Anterior cingulate cortex (tissue), 58 donors: ENCODE results near the gene PHRF1.
"Not testable (repeated sequence)": the region's sequence is repeated elsewhere in the genome, so short reads cannot be mapped to it uniquely, and the experiment has no call there.

ENCODE experiments used
- DNase-seq, 58 donors: peaks; one replicate each; lab custom pipeline; 2025; lab: John Stamatoyannopoulos, UW

Gene PHRF1

GRCh38 chr11:640021-640706, 63.9 kb downstream of the PHRF1 start:
- no peak for DNase-seq

- DNase-seq: no peak
Measured at GRCh38 chr11:641806-642370, 65.6 kb downstream of the PHRF1 start.

DNA sequence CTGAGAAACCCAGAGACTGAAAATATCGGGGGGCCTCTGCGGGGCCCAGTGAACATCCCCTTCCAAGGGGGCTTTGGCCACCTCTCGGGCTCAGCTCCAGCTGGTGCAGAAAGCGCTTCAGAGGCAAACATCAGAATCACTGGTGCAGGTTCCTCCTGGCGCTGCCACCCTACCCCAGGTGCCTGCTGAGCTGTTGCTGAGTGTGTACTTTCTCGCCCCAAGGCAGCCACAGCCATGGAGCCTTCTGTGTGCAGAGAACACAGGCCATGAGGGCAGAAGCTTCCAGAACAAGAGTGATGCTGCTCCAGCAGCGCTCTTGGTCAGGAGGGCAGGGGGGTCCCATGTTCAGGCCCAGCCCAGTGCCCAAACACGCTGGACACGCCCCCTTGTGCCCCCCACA, 67.1 kb downstream of the PHRF1 start:
- no peak for DNase-seq

GRCh38 chr11:643849-644738, 67.8 kb downstream of the PHRF1 start:
- no peak for DNase-seq

DNA sequence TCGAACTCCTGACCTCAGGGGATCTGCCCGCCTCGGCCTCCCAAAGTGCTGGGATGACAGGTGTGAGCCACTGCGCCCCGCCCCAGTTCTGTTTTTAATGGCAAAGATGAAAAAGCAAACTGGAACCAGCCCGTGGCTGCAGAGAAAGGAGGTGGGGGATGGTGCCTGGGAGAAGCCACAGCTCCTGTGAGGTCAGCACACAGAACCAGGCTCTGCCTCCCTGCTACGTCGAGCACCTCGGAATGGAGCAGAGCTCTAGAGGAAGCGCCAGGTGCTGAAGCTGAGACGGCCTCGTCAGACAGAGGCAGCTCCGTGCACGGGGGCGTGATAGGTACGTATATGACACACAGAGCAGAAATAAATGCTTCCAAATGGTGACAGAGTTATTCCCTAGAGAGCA, 69.3 kb downstream of the PHRF1 start:
- DNase-seq: peak in 1 of 58 donors; percentile 49

DNA sequence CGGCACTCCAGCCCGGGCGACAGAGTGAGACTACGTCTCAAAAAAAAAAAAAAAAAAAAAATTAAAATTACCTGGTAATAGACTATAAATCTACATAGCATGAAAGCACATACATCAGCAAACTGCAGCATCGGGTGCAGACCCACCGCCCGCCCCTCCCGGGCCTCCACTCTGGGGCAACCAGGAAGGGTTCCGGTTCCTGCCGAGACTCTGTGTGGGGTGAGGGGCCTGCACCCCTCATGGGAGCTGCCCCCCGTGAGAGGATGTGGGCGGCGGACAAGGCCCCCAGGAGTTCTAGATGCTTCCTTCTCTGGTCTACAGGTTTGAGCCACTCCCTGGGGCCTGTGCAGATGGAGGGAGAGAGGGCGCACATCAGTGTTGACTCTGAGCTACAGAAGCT, 69.9 kb downstream of the PHRF1 start:
- DNase-seq: no peak

GRCh38 chr11:647672-648158, 71.4 kb downstream of the PHRF1 start:
- not testable (repeated sequence) for DNase-seq

DNA sequence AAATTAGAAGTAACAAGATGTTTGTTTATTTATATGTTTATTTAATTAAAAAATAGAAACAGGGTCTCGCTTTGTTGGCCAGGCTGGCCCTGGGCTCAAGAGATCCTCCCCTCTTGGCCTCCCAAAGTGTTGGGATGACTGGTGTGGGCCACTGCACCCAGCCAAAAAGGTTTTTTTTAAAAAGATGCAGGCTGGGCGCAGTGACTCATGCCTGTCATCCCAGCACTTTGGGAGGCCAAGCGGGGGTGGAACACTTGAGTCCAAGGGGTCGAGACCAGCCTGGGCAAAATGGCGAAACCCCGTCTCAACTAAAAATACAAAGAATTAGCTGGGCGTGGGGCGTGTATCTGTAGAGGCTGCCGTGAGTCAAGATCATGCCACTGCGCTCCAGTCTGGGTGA, 74.2 kb downstream of the PHRF1 start:
- DNase-seq: no peak

DNA sequence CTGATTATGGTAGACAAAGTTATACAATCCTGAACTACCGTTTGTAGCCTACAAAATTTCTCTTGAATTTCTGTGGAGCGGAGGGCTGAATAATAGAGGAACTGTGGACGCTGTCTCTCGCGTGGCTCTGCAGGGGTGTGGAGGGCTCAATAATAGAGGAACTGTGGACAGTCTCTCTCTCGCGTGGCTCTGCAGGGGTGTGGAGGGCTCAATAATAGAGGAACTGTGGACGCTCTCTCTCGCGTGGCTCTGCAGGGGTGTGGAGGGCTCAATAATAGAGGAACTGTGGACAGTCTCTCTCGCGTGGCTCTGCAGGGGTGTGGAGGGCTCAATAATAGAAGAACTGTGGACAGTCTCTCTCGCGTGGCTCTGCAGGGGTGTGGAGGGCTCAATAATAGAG, 76.9 kb downstream of the PHRF1 start:
- DNase-seq: not testable (repeated sequence)

DNA sequence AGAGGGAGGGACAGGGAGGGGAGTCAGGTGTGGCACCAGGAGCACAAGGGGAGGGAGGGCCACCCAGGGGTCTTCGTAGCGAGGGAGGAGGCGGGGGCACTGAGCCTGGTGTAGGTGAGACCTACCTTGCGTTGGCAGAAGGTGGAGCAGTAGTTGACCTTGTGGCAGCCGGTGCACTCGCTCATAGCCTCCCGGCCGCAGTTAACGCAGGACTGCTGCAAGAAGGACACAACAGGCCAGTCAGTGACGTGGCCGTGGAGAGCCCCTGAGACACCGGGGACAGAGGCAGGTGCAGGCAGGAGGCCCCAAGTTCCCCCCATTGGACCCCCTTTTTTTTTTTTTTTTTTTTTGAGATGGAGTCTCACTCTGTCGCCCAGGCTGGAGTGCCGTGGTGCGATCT, 77.6 kb downstream of the PHRF1 start:
- DNase-seq: no peak

DNA sequence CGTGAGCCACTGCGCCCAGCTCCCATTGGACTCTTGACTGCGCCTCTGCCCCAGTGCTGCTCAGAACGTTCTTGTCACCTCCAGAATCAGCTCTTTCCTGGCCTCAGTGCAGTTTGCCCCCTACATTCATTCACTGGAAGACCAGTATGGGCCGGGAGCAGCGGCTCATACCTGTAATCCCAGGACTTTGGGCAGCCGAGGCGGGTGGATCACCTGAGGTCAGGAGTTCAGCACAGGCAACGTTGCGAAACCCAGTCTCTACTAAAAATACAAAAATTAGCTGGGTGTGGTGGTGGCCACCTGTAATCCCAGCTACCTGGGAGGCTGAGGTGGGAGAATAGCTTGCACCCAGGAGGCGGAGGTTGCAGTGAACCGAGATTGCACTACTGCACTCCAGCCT, 78.2 kb downstream of the PHRF1 start:
- not testable (repeated sequence) for DNase-seq

GRCh38 chr11:655036-655726, 78.9 kb downstream of the PHRF1 start:
- no peak for DNase-seq

DNA sequence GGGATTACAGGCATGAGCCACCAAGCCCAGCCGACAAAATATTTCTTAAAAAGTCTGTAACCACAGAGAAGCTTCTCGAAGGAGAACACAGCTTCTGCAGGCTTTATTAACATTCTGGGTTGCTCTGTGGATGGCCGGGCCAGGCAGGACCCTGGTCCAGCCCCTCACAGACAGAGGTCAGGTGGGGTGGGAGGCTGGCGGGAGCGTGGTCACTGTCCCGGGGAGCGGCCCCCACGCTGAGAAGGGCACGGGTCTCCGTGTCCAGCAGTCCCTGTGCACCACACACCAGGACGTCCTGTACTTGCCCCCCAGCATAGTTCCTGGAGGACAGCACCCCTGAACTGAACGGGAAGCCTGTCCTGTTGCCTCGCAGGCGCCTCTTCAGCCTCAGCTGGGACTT, 80.2 kb downstream of the PHRF1 start:
- no peak for DNase-seq

- no peak for DNase-seq
Measured at GRCh38 chr11:656866-657265, 80.6 kb downstream of the PHRF1 start.

- no peak for DNase-seq
Measured at GRCh38 chr11:657691-658126, 81.4 kb downstream of the PHRF1 start.

GRCh38 chr11:659532-660085, 83.3 kb downstream of the PHRF1 start:
- DNase-seq: no peak

DNA sequence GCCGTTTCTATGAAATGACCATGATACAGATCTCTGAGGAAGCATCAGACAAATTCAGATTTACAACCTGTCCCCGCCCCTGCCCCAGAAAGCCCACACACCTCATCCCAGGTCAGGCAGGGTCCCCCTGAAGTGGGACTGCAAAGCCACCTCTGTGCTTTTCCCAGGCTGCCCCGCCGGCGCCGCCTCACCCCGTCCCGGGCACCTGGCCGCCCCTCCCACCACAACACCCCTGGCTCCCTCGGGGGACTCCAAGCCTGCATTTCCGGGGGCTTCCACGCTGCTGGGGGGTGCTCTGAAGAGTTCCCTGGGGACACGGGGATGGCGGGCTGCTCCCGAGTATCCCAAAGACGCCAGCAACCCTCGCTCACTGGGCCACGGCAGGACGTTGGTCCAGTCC, 84.0 kb downstream of the PHRF1 start:
- DNase-seq: no peak

GRCh38 chr11:660681-661444, 84.6 kb downstream of the PHRF1 start:
- DNase-seq: no peak
